Naive thymus-derived CD8-positive, alpha-beta T cell (primary cell): ENCODE data around the gene NLK. TPM values are rescaled to one million over a fixed set of nuclear protein-coding genes. Genes with fewer than 3 reads are reported as not detected.
"Not testable (repeated sequence)": the region's sequence is repeated elsewhere in the genome, so short reads cannot be mapped to it uniquely, and the experiment has no call there.

Source experiments
- ATAC-seq, 2 donors: fragments of 150-1000 bp; cut with Tn5 transposase in 1 of 2; sonication (Bioruptor Pico), chemical (Tn5 transposase) in 1 of 2; 1 replicate in 1 of 2; 2 replicates in 1 of 2; pipeline ENCODE4 v1.10.0; 2021; ENCODE audit warnings: mild to moderate bottlenecking in 2 of 2, moderate library complexity in 2 of 2
- POLR2A ChIA-PET: fragments of 350-600 bp; sonication (Branson Sonifier 250); formaldehyde crosslinking; loops from one replicate; lab custom pipeline; 2021; ENCODE audit warnings: antibody characterized with exemption; lab: Charles Lee
- DNase-seq, 10 donors: peaks; one replicate each; pipeline versions ENCODE4 v3.0.0 to v3.0.0-alpha.2; 2020 to 2022
- H3K27ac Mint-ChIP-seq, 10 donors: one replicate each; pipeline ENCODE4 v1.8.0; 2020 to 2022; ENCODE audit warnings: mild to moderate bottlenecking in 10 of 10, mixed read lengths in 10 of 10, moderate library complexity in 4 of 10, inconsistent platforms in 1 of 10
- H3K27me3 Mint-ChIP-seq, 5 donors: one replicate each; pipeline ENCODE4 v1.8.0; 2021 to 2022; ENCODE audit warnings: mixed read lengths in 5 of 5
- H3K36me3 Mint-ChIP-seq, 3 donors: one replicate each; pipeline ENCODE4 v1.8.0; 2020 to 2022; ENCODE audit warnings: mixed read lengths in 3 of 3, mild to moderate bottlenecking in 2 of 3, inconsistent platforms in 1 of 3
- H3K4me1 Mint-ChIP-seq, 4 donors: one replicate each; pipeline ENCODE4 v1.8.0; 2021 to 2022; ENCODE audit warnings: mixed read lengths in 4 of 4
- H3K4me3 Mint-ChIP-seq, 10 donors: one replicate each; pipeline ENCODE4 v1.8.0; 2020 to 2022; ENCODE audit warnings: mild to moderate bottlenecking in 10 of 10, mixed read lengths in 10 of 10, moderate library complexity in 6 of 10, inconsistent platforms in 1 of 10
- H3K9me3 Mint-ChIP-seq, 9 donors: one replicate each; pipeline ENCODE4 v1.8.0; 2020 to 2022; ENCODE audit warnings: mixed read lengths in 9 of 9, mild to moderate bottlenecking in 3 of 9, inconsistent platforms in 1 of 9, moderate library complexity in 1 of 9
- polyA plus RNA-seq, 3 donors: library from polyadenylated mRNA; unstranded; fragments of 300-500 nt; fragmentation: Illumina TruSeq; gene quantifications; one replicate each; pipeline ENCODE4 v1.2.3, GENCODE V29; 2021
- total RNA-seq, 8 experiments: library from RNA in 2 of 8; stranded (reverse) in 2 of 8; gene quantifications; one replicate each; pipeline ENCODE4 v1.2.3 and lab custom pipeline; 2021 to 2026

Gene NLK
- total and polyA plus RNA-seq, 5 experiments from 2014 or later: 1.5 to 15.4 (median 2.1) TPM

DNA sequence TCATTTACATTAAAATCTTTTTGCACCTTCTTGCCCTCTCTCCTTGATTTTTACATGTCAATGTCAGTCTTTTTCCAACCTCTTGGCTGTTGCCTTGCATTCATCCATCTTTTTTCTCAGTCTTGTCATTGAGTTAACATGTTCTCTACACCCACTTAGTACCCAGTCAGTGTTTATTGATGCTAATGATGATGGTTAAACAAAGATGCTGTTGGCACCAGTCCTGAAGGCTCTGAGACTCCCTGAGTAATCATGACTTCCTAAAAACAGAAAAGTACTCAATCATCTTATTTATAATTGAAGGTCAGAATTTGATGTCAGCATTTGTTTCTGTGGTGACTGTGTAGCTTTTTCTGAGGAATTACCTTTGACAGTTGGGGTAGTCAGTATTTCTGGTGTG, 104.5 kb downstream of the NLK start:
- Mint-ChIP-seq H3K36me3 (peaks cover 7 to 22% (median 16%) of the 10 kb centered on the region in 3 donors), H3K27me3 (no peaks in the 10 kb centered on the region), H3K27ac (no peak overlapping the region), H3K4me1 (peaks cover 0 to 2% (median 0%) of the 10 kb centered on the region in 4 donors), H3K9me3 (no peaks in the 10 kb centered on the region), H3K4me3 (no peak overlapping the region)
- POLR2A ChIA-PET: no interaction called here
- DNase-seq (no peak), ATAC-seq (no peak)

DNA sequence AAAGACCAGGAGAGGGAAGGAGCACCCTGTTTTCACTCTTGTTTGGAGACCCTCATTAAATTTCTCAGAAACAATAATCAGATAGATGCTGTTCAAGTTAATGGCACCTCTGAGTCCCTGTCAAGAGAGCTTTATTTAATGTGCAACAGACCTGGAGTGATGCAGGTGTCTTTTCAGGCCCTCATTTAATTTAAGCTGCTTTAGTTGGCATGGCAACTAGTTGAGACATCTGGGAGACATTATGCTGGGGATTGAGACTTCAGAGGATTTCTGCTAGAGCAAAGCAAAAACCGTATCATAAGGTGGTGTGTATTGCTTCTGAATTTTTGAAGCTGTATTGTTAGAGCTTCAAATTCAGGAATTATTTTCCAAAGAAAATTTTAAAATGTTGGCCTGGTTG, 108.5 kb downstream of the NLK start:
- peaks cover 4 to 29% (median 10%) of the 10 kb centered on the region in 3 donors for H3K36me3 Mint-ChIP-seq
- H3K4me3 Mint-ChIP-seq: no peak overlapping the region
- H3K27ac Mint-ChIP-seq: no peak overlapping the region
- peaks cover 0 to 2% (median 0%) of the 10 kb centered on the region in 4 donors for H3K4me1 Mint-ChIP-seq
- no peaks in the 10 kb centered on the region for H3K9me3 Mint-ChIP-seq
- no peak for ATAC-seq
- H3K27me3 Mint-ChIP-seq: no peaks in the 10 kb centered on the region
- POLR2A ChIA-PET: no interaction called here
- DNase-seq: no peak

DNA sequence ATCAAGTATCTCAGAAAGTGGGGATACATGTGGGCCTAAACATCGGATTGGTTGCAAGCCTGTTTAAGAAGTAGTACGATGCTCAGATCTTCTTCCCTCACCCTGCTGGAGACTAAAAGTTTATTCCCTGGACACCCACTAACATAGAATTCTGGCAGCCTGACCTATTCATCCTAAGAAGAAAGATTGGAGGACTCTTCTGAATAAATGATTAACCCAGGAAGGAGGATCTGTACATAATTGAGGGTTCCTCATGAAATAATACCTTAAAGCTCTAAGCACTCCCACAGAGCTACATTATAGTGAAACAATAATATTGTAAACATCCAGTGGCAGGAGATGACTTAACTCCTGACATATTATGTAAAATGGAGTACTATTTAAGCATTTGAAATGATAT, 111.7 kb downstream of the NLK start:
- peaks cover 0 to 2% (median 0%) of the 10 kb centered on the region in 4 donors for H3K4me1 Mint-ChIP-seq
- POLR2A ChIA-PET: no interaction called here
- H3K36me3 Mint-ChIP-seq: peaks cover 4 to 25% (median 10%) of the 10 kb centered on the region in 3 donors
- no peaks in the 10 kb centered on the region for H3K27me3 Mint-ChIP-seq
- ATAC-seq: no peak
- no peak overlapping the region for H3K4me3 Mint-ChIP-seq
- no peak for DNase-seq
- no peaks in the 10 kb centered on the region for H3K9me3 Mint-ChIP-seq
- no peak overlapping the region for H3K27ac Mint-ChIP-seq

- DNase-seq, ATAC-seq, H3K4me3 Mint-ChIP-seq, H3K4me1 Mint-ChIP-seq, POLR2A ChIA-PET, H3K9me3 Mint-ChIP-seq, H3K27me3 Mint-ChIP-seq, H3K27ac Mint-ChIP-seq: not testable (repeated sequence)
- peaks cover 4 to 24% (median 10%) of the 10 kb centered on the region in 3 donors for H3K36me3 Mint-ChIP-seq
Observed at GRCh38 chr17:28155405-28155804, 112.9 kb downstream of the NLK start.

DNA sequence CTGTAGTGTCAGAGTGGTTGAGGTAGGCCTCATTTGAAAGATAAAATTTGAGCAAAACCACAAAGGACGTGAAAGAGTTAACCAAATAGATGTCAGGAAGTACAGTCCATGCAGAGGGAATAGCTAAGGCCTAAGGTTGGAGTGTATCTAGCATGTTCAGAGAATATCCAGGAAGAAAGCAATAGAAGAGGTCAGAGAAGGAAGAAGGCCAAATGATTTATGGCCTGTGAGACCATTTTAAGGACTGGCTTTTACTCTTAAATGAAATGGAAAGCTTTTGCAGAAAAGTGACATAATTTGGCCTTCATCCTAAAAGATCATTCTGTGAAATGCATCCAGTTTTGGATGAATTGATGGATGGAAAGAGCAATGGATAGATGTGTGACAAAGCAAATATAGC, 116.5 kb downstream of the NLK start:
- Mint-ChIP-seq H3K4me3 (no peak overlapping the region), H3K4me1 (no peaks in the 10 kb centered on the region), H3K27ac (no peak overlapping the region), H3K9me3 (no peaks in the 10 kb centered on the region), H3K36me3 (peaks cover 4 to 12% (median 9%) of the 10 kb centered on the region in 3 donors), H3K27me3 (no peaks in the 10 kb centered on the region)
- ATAC-seq (no peak), DNase-seq (no peak)
- POLR2A ChIA-PET: interaction anchor here (1.0 kb wide), 1 partner anchor 10 kb away, joined by 3 read pairs; no protein-coding TSS in a partner anchor

DNA sequence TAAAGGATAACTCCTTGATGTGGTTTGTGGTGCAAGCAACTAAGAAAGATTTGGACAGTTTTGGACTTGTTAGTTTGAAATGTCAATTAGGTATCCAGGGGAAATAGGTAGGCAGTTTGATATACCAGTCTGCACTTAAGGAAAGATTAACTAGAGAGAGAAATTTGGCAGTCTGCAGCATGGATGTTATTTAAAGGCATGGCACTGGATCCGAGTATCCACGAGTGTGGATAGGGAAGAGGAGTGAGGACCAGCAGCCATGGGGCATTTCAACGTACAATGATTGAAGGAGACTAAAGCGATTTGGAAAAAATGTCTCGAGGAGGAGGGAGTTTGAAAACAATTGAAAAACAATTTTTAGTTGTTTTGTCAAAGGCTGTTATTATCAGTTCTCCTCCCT, 117.4 kb downstream of the NLK start:
- POLR2A ChIA-PET: no interaction called here
- H3K4me1 Mint-ChIP-seq: no peaks in the 10 kb centered on the region
- no peak for ATAC-seq

DNA sequence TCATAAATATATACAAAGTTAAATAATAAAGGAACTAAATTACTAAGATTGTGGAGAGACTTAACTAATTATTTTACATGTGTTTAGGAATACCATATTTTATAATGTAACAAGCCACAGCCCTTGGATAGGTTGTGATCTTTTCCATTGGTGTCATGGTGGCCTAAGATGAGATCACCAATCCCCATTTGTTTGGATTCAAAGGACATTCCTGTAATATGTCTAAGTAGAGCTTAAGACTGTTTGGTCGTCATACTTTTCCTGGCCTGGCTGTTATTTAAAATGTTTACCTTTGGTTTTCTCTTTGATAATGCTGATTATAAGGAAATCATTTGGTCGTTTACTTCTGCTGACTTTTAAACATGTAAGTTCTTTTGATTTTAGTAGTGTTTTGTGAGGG, 118.1 kb downstream of the NLK start:
- no peak overlapping the region for H3K27ac Mint-ChIP-seq
- no peaks in the 10 kb centered on the region for H3K9me3 Mint-ChIP-seq
- DNase-seq (no peak), ATAC-seq (no peak)
- H3K4me1 Mint-ChIP-seq: no peaks in the 10 kb centered on the region
- H3K36me3 Mint-ChIP-seq: peaks cover 0 to 19% (median 10%) of the 10 kb centered on the region in 3 donors
- H3K27me3 Mint-ChIP-seq: no peaks in the 10 kb centered on the region
- no peak overlapping the region for H3K4me3 Mint-ChIP-seq
- POLR2A ChIA-PET: no interaction called here

More for the DNA sequence above, 117.4 kb downstream of the NLK start:
- Mint-ChIP-seq H3K27me3 (no peaks in the 10 kb centered on the region), H3K4me3 (no peak overlapping the region), H3K9me3 (no peaks in the 10 kb centered on the region), H3K36me3 (peaks cover 0 to 14% (median 9%) of the 10 kb centered on the region in 3 donors), H3K27ac (peak overlapping the region in 1 of 10 donors; percentile 55)
- DNase-seq: no peak

GRCh38 chr17:28161311-28161710, 118.8 kb downstream of the NLK start:
- no peaks in the 10 kb centered on the region for H3K9me3 Mint-ChIP-seq
- no peak for ATAC-seq
- POLR2A ChIA-PET: no interaction called here
- DNase-seq: no peak
- H3K27ac Mint-ChIP-seq: no peak overlapping the region
- H3K36me3 Mint-ChIP-seq: peaks cover 0 to 22% (median 10%) of the 10 kb centered on the region in 3 donors
- H3K27me3 Mint-ChIP-seq: no peaks in the 10 kb centered on the region
- no peaks in the 10 kb centered on the region for H3K4me1 Mint-ChIP-seq
- H3K4me3 Mint-ChIP-seq: no peak overlapping the region

GRCh38 chr17:28166478-28166877, 124.0 kb downstream of the NLK start:
- Mint-ChIP-seq H3K9me3 (no peaks in the 10 kb centered on the region), H3K27ac (no peak overlapping the region), H3K27me3 (no peaks in the 10 kb centered on the region), H3K4me1 (peaks cover 0 to 5% (median 2%) of the 10 kb centered on the region in 4 donors), H3K4me3 (no peak overlapping the region), H3K36me3 (peaks cover 0 to 52% (median 20%) of the 10 kb centered on the region in 3 donors)
- ATAC-seq: no peak
- POLR2A ChIA-PET: no interaction called here
- DNase-seq: no peak

DNA sequence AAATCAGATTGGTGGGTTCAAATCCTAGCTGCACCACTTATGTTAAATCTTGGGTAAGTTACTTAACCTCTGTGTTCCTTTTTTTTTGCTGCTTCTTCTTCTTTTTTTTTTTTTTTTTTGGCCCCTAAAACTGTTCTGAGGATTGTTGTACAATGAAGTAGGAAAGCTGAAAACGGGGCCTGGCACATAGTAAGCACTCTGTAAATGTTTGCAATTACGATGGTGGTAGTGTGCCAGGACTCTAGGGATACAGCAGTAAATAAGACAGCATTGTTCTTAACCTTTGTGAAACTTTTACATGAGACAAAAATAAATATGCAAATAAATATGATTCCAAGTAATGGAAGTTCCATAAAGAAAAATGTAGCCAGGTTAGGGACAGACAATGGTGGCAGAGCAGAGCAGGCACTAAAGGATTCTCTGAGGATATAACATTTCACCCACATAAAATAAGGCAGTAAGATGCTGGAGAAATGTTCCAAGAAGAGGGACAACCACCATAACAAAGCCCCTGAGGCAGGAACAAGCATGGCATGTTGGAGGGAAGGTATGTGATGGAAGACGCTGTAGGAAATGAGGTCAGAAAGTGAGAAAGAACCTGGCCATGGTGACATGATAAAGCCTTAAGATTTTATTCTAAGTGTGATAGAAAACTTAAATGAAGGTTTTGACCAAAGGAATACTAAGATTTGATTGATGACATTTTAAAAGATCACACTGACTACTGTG, 127.3 kb downstream of the NLK start:
- peak overlapping the region in 2 of 10 donors; percentile 1 to 40 for H3K27ac Mint-ChIP-seq
- ATAC-seq (no peak), DNase-seq (no peak)
- POLR2A ChIA-PET: no interaction called here
- H3K36me3 Mint-ChIP-seq: peaks cover 0 to 55% (median 25%) of the 10 kb centered on the region in 3 donors
- H3K27me3 Mint-ChIP-seq: no peaks in the 10 kb centered on the region
- peaks cover 7 to 29% (median 21%) of the 10 kb centered on the region in 4 donors for H3K4me1 Mint-ChIP-seq
- no peak overlapping the region for H3K4me3 Mint-ChIP-seq
- no peaks in the 10 kb centered on the region for H3K9me3 Mint-ChIP-seq

DNA sequence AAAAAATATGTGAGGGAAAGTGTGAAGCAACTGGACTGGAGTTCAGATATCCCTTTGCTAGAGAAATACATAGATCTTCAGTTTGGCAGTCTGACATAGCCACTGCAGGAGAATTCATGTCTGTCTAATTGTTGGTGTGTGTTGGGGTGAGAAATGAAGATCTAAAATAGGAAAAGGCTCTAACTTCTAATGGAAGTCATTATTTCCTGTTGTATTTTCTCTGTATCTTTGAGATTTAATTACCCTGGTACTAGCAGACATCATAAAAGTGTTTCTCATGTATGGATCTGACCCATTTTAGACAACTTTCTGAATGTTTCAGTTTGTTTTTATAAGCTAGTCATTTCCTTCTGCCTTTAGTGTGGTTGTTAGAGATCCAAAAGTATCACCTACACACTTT, 128.3 kb downstream of the NLK start:
- no peaks in the 10 kb centered on the region for H3K9me3 Mint-ChIP-seq
- peaks cover 0 to 52% (median 21%) of the 10 kb centered on the region in 3 donors for H3K36me3 Mint-ChIP-seq
- POLR2A ChIA-PET: no interaction called here
- ATAC-seq: no peak
- peaks cover 7 to 30% (median 22%) of the 10 kb centered on the region in 4 donors for H3K4me1 Mint-ChIP-seq
- no peak overlapping the region for H3K4me3 Mint-ChIP-seq
- H3K27me3 Mint-ChIP-seq: no peaks in the 10 kb centered on the region
- H3K27ac Mint-ChIP-seq: peak overlapping the region in 1 of 10 donors; percentile 66
- DNase-seq: no peak

DNA sequence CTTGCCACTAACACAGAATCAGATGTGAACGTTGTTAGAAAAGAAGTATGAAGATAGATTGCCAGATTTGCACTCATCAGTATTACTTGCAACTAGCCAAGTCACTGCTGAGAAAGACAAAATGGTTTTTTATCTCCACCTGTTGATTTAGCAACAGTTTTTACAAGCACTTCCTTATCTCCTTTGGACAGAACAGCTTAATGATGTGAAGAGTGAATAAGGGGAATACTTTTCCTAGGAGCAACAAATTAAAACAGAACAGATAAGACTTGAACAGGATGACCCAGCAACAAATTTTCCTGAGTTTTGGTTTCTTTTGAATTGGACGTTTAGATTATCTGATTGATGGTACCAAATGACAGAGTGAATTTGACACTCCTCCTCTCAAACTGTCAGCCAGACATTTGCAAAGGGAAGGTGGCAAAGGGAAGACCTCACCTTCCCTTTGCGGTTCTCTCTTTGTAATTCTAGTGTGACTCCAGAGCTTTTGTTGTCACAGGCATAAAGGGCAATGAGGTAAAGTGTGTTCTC, 130.6 kb downstream of the NLK start:
- Mint-ChIP-seq H3K36me3 (peaks cover 0 to 43% (median 21%) of the 10 kb centered on the region in 3 donors), H3K9me3 (no peaks in the 10 kb centered on the region), H3K4me1 (peaks cover 7 to 30% (median 22%) of the 10 kb centered on the region in 4 donors), H3K27ac (peak overlapping the region in 9 of 10 donors; percentile 1 to 54 (median 17)), H3K27me3 (no peaks in the 10 kb centered on the region), H3K4me3 (no peak overlapping the region)
- POLR2A ChIA-PET: no interaction called here
- no peak for DNase-seq
- no peak for ATAC-seq

DNA sequence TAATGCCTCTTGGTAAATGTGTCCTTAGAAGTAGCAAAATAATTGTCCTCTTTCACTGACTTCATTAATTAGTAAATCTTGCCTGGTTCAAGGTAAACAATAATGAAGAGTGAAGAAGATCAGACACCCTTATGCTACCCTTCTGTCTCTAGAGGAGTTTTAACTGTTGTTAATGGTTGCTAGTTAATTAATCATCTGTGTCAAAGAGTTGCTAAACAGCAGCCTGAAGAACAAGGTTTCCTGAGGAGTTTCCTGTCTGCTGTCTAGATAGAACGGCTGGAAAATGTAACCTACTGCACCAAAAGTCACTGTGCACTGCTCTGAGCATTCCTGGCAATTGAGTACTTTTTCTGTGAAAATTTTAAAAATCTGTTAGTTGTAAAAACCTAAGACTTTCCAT, 131.3 kb downstream of the NLK start:
- H3K27ac Mint-ChIP-seq: peak overlapping the region in 5 of 10 donors; percentile 6 to 75 (median 31)
- POLR2A ChIA-PET: no interaction called here

More for the DNA sequence above, 131.3 kb downstream of the NLK start:
- no peaks in the 10 kb centered on the region for H3K27me3 Mint-ChIP-seq
- H3K4me1 Mint-ChIP-seq: peaks cover 5 to 30% (median 22%) of the 10 kb centered on the region in 4 donors
- ATAC-seq (no peak), DNase-seq (no peak)
- no peak overlapping the region for H3K4me3 Mint-ChIP-seq
- no peaks in the 10 kb centered on the region for H3K9me3 Mint-ChIP-seq
- peaks cover 0 to 37% (median 20%) of the 10 kb centered on the region in 3 donors for H3K36me3 Mint-ChIP-seq
